Measurements from ENCODE around the gene VSIG10L.
A peak's percentile ranks its signal among the peaks of the same experiment; 100 is the strongest.

VSIG10L gene

DNA sequence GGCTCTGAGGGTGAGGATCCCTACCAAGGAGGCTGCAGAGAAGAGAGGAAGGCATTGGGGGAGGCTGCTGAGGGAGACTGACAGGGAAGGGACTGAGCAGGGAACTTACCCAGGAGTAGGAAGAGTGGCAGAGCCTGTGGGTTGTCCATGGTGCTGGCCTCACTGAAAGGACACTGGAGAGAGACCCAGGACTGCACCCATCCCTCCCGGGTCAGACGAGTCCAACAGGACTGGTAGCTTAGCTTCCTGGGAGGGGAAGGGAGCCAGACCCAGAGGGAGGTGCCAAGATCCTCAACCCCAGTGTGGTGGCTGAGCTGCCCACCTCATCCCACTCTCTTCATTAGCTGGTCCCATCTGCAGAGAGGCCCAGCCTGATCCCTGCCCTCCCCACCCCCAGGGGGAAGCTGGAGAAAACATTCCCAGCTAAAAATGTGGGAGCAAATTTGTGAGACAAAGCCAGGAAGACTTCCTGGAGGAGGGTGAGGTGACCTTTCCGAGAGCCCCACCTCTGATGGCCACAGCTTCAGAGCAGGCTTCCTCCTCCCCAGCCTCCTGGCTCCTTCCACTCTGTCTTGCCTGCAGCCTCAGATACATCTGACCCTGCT is at the start of gene VSIG10L:
Gene VSIG10L, minus strand, starts transcription at position 164 of the 605 bp plus-strand sequence. Its CDS starts 15 bp downstream, at position 149.
- DNase-seq (ENCODE audit: low read depth in 2 of 2) = no peak

DNA sequence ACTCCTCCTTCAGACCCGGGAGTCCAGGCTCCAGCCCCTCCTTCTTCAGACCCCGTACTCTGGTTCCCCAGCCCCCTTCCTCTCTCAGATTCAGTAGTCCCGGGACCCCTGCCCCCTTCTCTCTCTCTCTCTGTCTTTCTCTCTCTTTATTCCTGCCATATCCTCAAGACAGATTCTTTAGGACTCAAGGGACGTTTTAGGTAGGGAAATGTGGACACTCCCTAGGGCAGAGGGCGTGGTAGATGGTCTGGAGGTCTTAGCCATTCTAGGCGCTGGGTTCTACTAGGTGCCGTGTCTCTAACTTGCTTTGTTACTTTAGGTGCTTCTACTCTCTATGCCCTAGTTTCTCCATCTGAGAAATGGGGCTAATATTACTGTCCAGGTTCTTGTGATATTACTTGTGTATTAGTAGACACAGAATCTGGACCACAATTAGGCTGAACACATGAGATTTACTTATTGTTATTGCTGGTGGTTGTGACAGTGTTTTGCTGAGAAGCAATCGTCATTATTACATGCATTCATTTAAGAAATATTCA is 49.2 kb upstream of the VSIG10L start:
- no peak for DNase-seq (ENCODE audit: low read depth in 2 of 2)

DNA sequence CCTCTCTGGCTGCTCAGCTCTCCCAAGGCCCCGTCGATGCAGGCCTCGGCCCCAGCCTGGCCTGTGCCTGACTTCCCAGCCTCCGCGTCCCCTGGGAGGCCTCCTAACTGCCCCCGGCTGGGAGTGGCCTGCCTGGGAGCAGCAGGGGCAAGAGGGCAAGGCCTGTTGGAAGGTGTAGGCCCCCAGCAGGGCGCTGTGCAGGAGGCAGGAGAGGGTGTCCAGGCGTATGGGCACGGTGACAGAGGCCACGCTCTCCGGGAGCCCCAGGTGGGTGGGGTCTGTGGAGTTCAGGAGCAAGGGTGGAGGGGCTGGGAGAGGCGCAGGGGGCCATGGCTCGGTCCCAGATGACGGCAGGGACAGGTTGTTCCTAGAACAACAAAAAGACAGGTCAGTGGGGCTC is 47.2 kb upstream of the VSIG10L start:
- no peak for DNase-seq (ENCODE audit: low read depth in 2 of 2)

DNA sequence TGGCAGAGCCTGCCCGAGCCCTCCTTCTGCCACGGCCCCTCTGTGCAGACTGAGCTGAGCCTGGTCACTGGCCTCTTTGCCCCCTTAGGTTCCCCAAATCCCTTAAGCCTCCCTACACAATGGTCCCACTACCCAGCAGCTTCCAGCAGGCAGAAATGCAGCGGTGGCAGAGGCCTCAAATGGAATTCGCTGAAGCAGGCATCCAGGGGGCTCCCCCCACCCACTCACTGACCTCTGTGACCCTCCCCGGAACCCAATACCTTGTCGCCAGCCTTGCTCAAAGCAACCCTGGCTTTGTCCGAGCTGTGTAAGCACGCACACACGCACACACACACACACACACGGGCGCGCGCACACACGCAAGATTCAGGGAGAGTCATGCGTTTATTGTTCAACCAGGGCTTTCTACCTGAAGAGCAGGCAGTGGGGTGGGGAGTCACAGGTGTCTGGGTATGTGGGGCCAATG is 46.0 kb upstream of the VSIG10L start, which contains the start of gene LIM2:
Gene LIM2, minus strand, starts transcription at position 51 of the 466 bp plus-strand sequence. CDS start 531 bp downstream, outside the sequence.
- DNase-seq (ENCODE audit: low read depth in 2 of 2) = no peak

GRCh38 chr19:51386882-51387520 is 45.1 kb upstream of the VSIG10L start:
- no peak for DNase-seq (ENCODE audit: low read depth in 2 of 2)

DNA sequence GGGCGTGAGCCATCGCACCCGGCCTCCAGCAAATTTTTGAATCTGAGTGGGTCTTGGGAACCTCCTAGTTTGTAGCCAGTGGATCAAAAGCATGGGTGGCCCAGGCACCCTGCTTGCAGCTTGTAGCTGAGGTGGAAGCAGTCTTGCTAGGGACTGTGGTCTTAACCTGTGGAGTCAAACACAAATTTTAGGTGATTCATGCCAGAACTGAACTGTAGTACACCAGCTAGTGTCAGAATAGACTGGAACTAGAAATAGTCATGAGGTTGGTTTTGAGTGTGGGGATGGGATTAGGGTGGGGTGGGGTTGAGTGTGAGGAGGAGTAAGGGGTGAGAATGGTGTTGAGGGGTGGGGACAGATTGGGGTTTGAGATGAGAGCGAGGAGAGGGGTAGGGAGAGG is 40.1 kb upstream of the VSIG10L start:
- no peak for DNase-seq (ENCODE audit: low read depth in 2 of 2)

GRCh38 chr19:51380379-51380778 is 38.4 kb upstream of the VSIG10L start:
- DNase-seq (ENCODE audit: low read depth in 2 of 2) = no peak

DNA sequence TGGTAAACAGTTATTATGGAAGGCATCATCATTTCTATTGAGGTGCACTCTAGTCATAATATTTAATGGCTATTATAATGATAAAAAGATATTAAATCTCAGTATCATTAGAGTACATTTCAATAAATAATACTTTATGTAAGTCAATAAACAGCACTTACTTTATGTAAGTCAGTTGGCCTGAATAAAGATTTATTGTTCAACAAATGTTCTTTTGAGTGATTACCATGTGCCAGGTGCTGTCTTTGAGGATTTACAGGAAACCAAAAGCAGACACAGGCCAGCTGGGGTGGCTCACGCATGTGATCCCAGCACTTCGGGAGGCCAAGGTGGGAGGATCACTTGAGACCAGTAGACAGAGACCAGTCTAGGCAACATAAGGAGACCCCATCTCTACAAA is 35.5 kb upstream of the VSIG10L start:
- DNase-seq (ENCODE audit: low read depth in 2 of 2) = no peak

GRCh38 chr19:51375504-51376221 is 33.7 kb upstream of the VSIG10L start:
- DNase-seq (ENCODE audit: low read depth in 2 of 2) = peak; percentile 43 to 64

GRCh38 chr19:51372649-51373504 is 30.9 kb upstream of the VSIG10L start, which contains the start of gene NKG7:
Gene NKG7, minus strand, starts transcription at chr19:51372654. Its CDS starts 119 bp downstream, at chr19:51372535.
- DNase-seq (ENCODE audit: low read depth in 2 of 2) = peak; percentile 87 to 90

DNA sequence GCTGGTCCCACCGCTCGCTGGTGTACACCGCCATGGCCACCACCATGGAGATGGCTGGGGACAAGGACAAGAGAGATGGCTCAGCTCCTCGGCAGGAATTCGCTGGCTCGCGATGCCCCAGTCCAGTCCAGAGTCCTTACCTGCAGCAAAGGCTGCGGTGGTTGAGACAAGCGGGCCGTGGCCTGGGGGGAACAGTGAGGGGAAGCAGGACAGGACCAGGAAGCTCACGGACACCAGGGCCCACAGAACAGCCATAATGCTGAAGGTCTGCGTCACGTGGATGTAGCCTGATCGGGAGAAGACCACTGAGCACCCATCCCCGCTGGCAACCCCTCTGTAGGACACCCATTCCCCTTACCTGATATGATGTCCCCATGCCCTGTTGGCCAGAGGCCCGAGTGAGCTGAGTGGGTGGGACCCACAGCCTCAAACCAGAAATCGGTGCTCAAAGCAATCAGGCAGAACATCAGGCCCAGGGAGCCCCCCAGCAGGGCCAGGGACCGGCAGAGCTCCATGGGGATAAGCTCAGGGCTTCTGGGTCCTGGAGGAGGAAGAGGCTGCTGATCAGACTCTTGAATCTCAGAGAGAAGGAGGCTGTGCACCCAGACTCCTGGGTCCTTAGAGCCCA is 30.2 kb upstream of the VSIG10L start:
- DNase-seq (ENCODE audit: low read depth in 2 of 2) = no peak

- no peak for DNase-seq (ENCODE audit: low read depth in 2 of 2)
Measured at GRCh38 chr19:51371186-51371690, 29.3 kb upstream of the VSIG10L start.

DNA sequence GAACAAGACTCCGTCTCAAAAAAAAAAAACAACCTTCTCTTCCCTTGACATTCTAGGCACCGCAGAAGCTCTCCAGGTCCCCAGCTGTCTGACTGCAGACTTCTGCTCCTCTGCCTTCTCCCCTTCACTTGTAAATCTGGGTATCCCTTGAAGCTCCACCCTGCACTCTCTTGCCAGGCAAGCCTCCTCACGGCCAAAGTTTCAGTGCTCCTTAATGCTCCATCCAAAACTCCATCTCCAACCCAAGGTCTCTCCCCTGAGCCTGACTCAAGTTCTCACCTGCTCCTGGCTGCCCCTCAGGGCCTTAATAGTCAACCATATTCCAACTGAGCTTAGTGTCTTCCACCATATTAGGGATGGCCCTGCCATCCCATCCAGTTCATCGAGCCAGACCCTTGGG is 28.3 kb upstream of the VSIG10L start:
- no peak for DNase-seq (ENCODE audit: low read depth in 2 of 2)

- peak; percentile 36 to 56 for DNase-seq (ENCODE audit: low read depth in 2 of 2)
Measured at GRCh38 chr19:51368366-51369282, 26.7 kb upstream of the VSIG10L start, which contains the start of gene CLDND2. Gene CLDND2, minus strand, starts transcription at chr19:51369003. Its CDS starts 426 bp downstream, at chr19:51368577.

DNA sequence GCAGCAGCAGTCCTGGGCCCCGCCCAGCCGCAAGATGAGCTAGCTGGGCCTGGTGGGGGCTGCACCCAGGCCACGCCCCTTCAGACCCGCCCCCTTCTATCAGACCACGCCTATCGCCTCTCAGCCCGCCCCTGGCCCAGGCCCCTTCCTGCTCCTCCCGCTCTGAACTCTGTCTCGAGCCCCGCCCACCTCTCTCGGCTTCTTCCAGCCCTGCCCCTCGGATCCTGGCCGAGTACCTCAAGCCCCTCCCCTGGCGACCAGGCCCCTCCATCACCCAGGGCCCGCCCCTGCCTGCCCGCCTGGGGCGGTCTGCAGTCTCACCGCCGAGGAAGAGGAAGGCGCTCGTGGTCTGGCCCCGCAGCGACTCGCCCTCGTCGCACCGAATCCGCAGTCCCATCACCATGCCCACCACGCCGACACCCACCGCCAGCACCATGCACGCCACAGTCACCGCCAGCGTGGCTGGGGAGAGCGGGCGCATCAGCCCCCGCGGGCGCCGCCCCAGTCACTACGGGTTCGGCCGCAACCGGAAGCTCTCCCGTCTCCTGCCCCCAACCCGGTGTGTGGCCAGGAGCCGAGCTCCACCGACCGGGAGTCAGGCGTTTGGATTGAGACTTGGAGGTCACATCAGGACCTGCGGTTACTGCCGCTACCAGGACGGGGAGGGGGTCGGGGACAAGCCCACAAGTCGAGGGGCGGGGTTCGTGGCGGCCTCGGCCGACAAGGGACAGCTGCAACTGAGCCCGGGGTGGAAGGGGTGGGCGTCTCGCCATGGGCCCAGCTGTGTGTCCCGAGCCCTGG is 25.8 kb upstream of the VSIG10L start:
- peak; percentile 99 for DNase-seq (ENCODE audit: low read depth in 2 of 2)

GRCh38 chr19:51367255-51367564 is 25.3 kb upstream of the VSIG10L start:
- DNase-seq (ENCODE audit: low read depth in 2 of 2) = no peak

- DNase-seq (ENCODE audit: low read depth in 2 of 2) = peak; percentile 93 to 95
Measured at GRCh38 chr19:51366389-51367254, 24.7 kb upstream of the VSIG10L start.

GRCh38 chr19:51365965-51366388 is 24.0 kb upstream of the VSIG10L start, which contains the start of gene ETFB:
Gene ETFB, minus strand, starts transcription at chr19:51366388. Its CDS starts 62 bp downstream, at chr19:51366326.
- DNase-seq (ENCODE audit: low read depth in 2 of 2) = no peak

Data from stimulated activated CD8-positive, alpha-beta memory T cell treated with anti-CD3 and anti-CD28 coated beads, Interleukin-15, amount 100 ng/mL, for 48 hours (primary cell).